Fibroblast of skin of left biceps (primary cell): Measurements from ENCODE around the gene BRICD5.

Experiments used
- DNase-seq, 2 experiments: peaks; one replicate each; pipeline ENCODE4 v3.0.0-alpha.2; 2013; ENCODE audit warnings: low read depth in 2 of 2

The BRICD5 gene

DNA sequence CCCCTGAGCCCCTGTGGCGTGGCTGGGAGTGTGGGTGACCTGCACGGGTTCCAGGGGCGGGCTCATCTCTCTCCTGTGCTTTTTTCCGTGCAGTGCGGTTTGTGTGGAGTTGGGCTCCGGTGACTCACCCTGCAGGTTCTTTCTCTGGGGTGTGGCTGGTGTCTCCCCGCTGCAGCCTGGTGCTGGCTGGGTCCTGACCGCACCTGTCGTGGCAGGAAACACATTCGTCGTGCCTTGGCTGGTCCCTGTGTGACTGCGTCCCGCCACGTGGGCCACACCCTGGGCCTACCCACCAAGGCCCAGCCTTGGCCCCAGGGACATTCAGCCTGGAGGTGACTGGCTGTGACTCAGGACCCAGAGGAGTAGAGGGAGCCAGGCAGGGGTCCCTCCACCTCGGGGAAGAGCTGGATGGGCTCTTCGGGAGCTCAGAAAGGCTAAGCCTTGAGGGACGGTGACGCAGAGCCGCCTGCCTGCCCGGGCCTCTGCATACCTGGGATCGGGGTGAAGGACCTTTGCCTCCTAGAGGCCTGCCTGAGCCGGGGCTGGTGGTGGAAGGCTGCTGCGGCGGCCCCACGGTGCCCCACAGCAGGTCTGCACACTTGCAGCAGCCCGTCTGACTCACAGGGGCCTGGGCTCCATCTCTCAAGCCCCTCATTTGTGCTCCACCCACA lies 47.3 kb downstream of the BRICD5 start:
- no peak for DNase-seq

DNA sequence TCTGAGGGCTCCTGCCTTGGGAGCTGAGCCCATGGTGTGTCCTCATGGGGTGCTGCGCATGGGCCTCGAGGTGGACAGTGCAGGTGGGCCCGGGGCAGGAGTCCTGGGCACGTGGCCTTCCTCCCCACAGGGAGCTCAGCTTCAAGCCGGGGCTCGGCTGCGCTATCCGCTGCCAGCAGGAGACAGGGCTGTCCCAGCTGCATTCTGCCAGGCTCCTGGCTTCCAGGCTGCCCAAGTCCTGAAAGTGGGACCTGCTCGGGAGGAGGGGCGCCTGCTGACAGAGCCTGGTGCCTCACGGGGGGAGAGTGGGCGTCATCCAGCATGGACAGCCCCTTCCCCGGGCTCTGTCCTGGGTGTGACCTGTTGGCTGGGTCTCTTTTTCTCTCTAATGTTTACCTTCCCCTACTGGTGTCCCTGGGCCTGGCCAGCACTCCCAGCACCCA lies 48.0 kb downstream of the BRICD5 start:
- no peak for DNase-seq

DNA sequence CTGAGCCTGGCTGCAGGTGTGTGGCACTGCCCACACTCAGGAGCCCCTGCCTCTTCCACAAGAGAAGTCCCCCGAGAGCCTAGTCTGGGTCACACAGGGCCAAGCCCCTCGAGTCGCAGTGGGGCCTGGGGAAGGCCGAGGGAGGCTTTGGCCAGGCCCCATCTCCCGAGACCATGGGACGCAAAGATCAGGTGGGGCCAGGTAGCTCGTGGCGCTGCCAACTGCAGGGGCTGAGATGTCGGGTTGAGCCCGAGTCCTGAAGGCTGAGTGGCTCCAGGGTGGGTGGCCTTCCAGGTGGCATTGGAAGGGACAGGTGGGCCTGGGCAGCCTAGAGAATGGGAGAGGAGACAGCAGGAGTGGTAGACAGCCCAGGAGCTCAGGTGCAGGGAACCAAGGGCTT lies 48.8 kb downstream of the BRICD5 start:
- no peak for DNase-seq

DNA sequence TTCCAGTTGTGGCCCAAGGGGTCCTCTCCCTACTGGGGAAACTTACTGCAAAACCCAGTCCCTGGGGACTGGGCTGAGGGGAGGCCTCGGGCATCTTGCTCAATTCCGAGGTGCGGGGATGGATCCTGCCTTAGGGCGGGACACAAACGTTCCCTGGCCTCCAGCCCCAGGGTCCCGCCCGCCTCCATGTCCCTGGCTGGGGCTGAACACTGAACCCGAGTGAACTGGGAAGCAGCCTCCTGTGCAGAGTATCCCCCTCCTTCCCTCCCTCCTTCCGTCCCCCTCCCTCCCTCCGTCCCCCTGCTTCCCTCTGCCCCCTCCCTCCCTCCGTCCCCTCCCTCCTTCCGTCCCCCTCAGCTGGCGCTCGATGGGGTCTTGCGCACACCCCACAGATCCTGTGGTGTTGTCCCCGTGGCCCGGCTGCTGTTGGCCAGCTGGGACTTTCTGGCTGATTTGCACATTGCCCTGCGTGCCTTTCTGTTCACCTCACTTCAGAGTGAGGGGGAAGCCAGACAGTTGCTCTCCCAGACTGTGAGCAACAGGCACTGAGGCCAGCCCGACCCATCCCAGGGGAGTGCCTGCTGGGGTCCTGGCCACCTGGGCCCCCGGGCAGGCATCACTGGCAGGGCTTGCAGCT lies 49.6 kb downstream of the BRICD5 start:
- DNase-seq, result no peak
